BE2C (cell line): ENCODE measurements around the gene FAM180A.

Source experiments
- DNase-seq: peaks from one replicate; pipeline ENCODE4 v3.0.0-alpha.2; 2020
- H3K27me3 ChIP-seq: fragments of 250-450 bp; sonication (Bioruptor Pico); 2 replicates; pipeline ENCODE4 v1.5.1; 2020; ENCODE audit warnings: mild to moderate bottlenecking
- H3K36me3 ChIP-seq: fragments of 250-450 bp; sonication (Bioruptor Pico); 2 replicates; pipeline ENCODE4 v1.5.1; 2020; ENCODE audit warnings: mild to moderate bottlenecking
- H3K4me1 ChIP-seq: fragments of 250-450 bp; sonication (Bioruptor Pico); 2 replicates; pipeline ENCODE4 v1.5.1; 2020
- H3K4me3 ChIP-seq: 2 replicates; pipeline ENCODE4 v1.5.1; 2011; ENCODE audit warnings: low read depth, low read length
- H3K9me3 ChIP-seq: fragments of 250-450 bp; sonication (Bioruptor Pico); 2 replicates; pipeline ENCODE4 v1.5.1; 2020
- CTCF ChIP-seq: IDR thresholded peaks from 2 replicates; pipeline ENCODE4 v1.5.1; 2012; ENCODE audit warnings: mild to moderate bottlenecking, low read depth, low read length

The FAM180A gene

GRCh38 chr7:135774284-135774683, 25.7 kb upstream of the FAM180A start:
- Histone ChIP-seq H3K4me3 (no peak overlapping the region), H3K9me3 (no peaks in the 10 kb centered on the region), H3K36me3 (no peaks in the 10 kb centered on the region), H3K27me3 (no peaks in the 10 kb centered on the region), H3K4me1 (peaks cover 8% of the 10 kb centered on the region)
- no peak for DNase-seq
- no peak for TF ChIP-seq CTCF

- H3K27me3 ChIP-seq: no peaks in the 10 kb centered on the region
- TF ChIP-seq CTCF: no peak
- no peaks in the 10 kb centered on the region for H3K36me3 ChIP-seq
- DNase-seq: no peak
- no peak overlapping the region for H3K4me3 ChIP-seq
- H3K9me3 ChIP-seq: no peaks in the 10 kb centered on the region
- peaks cover 8% of the 10 kb centered on the region for H3K4me1 ChIP-seq
Measured at GRCh38 chr7:135773464-135773863, 24.9 kb upstream of the FAM180A start.

GRCh38 chr7:135772639-135773222, 24.1 kb upstream of the FAM180A start:
- no peaks in the 10 kb centered on the region for H3K27me3 ChIP-seq
- no peak for TF ChIP-seq CTCF
- no peaks in the 10 kb centered on the region for H3K36me3 ChIP-seq
- H3K9me3 ChIP-seq: no peaks in the 10 kb centered on the region
- H3K4me1 ChIP-seq: peaks cover 8% of the 10 kb centered on the region
- DNase-seq: no peak
- H3K4me3 ChIP-seq: no peak overlapping the region

GRCh38 chr7:135771961-135772638, 23.5 kb upstream of the FAM180A start:
- peaks cover 8% of the 10 kb centered on the region for H3K4me1 ChIP-seq
- no peak for TF ChIP-seq CTCF
- H3K36me3 ChIP-seq: no peaks in the 10 kb centered on the region
- H3K9me3 ChIP-seq: no peaks in the 10 kb centered on the region
- DNase-seq: peak; percentile 33
- no peak overlapping the region for H3K4me3 ChIP-seq
- no peaks in the 10 kb centered on the region for H3K27me3 ChIP-seq

- Histone ChIP-seq H3K4me3 (no peak overlapping the region), H3K9me3 (no peaks in the 10 kb centered on the region), H3K27me3 (no peaks in the 10 kb centered on the region), H3K36me3 (no peaks in the 10 kb centered on the region), H3K4me1 (peaks cover 8% of the 10 kb centered on the region)
- TF ChIP-seq CTCF: no peak
- DNase-seq: no peak
Measured at GRCh38 chr7:135771051-135771450, 22.4 kb upstream of the FAM180A start.

GRCh38 chr7:135770139-135770710, 21.6 kb upstream of the FAM180A start:
- TF ChIP-seq CTCF: no peak
- no peak overlapping the region for H3K4me3 ChIP-seq
- no peak for DNase-seq

More at GRCh38 chr7:135770139-135770710, 21.6 kb upstream of the FAM180A start:
- H3K9me3 ChIP-seq: no peaks in the 10 kb centered on the region
- H3K4me1 ChIP-seq: peaks cover 8% of the 10 kb centered on the region
- H3K27me3 ChIP-seq: no peaks in the 10 kb centered on the region
- H3K36me3 ChIP-seq: no peaks in the 10 kb centered on the region
